ENCODE measurements around the gene SLC16A4.

DNA sequence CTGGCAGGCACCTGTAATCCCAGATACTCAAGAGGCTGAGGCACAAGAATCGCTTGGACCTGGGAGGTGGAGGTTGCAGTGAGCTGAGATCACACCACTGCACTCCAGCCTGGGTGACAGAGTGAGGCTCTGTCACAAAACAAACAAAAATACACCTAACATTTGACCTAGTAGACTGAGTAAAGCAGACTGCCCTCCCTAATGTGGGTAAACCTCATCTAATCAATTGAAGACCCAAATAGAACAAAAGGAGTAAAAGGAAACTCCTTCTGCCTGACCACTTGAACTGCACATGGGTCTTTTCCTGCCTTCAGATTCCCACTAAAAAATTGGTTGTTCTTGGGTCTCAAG, 70.7 kb downstream of the SLC16A4 start:
- TF ChIP-seq EZH2phosphoT487 (IDR thresholded peaks at IDR 0.05; ENCODE audit: borderline replicate concordance, low read length): no peak
- TF ChIP-seq, protein P1, sequence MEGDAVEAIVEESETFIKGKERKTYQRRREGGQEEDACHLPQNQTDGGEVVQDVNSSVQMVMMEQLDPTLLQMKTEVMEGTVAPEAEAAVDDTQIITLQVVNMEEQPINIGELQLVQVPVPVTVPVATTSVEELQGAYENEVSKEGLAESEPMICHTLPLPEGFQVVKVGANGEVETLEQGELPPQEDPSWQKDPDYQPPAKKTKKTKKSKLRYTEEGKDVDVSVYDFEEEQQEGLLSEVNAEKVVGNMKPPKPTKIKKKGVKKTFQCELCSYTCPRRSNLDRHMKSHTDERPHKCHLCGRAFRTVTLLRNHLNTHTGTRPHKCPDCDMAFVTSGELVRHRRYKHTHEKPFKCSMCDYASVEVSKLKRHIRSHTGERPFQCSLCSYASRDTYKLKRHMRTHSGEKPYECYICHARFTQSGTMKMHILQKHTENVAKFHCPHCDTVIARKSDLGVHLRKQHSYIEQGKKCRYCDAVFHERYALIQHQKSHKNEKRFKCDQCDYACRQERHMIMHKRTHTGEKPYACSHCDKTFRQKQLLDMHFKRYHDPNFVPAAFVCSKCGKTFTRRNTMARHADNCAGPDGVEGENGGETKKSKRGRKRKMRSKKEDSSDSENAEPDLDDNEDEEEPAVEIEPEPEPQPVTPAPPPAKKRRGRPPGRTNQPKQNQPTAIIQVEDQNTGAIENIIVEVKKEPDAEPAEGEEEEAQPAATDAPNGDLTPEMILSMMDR (conservative IDR thresholded peaks at IDR 0.05; ENCODE audit: low read depth, low read length): no peak
- no peak for TF ChIP-seq EZH2 (IDR thresholded peaks at IDR 0.05; ENCODE audit: low read length, unreplicated experiment)

Measured in PC-3 (cell line).